Measurements from ENCODE around the gene RERE.

The RERE gene

GRCh38 chr1:8373125-8373524, 444.3 kb downstream of the RERE start:
- no peak for FAIRE-seq

DNA sequence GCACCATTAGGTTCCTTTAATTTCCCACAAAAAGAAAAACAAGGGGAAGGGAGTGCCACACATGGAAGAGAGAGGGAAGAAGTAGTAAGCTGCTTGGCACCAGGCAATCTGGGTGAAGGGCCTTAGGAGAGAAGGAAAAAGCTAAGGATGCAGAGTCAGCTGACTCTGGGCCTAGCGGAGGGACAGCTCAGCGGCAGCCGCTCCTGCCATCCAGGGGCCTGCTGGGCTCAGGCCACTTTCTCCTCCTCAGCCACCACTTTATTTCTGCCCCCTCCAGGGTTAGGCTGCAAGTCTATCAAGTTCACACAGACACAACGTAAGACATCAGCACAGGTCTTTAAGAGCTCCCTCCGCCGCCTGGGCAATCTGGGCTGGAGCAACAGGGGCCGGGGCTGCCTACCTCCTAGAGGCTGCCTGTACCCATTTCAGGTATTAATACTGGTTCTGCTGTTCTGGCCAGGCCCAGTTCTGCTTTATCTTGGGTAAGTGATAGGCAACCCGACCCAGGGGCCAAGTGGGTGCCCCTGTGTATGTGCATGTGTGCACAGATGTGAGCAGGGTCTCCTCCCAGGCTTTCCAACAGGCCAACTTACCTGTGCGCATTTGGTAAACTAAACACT, 446.0 kb downstream of the RERE start:
- no peak for FAIRE-seq

- no peak for FAIRE-seq
These were observed 446.5 kb downstream of the RERE start for GRCh38 chr1:8370905-8371315.

DNA sequence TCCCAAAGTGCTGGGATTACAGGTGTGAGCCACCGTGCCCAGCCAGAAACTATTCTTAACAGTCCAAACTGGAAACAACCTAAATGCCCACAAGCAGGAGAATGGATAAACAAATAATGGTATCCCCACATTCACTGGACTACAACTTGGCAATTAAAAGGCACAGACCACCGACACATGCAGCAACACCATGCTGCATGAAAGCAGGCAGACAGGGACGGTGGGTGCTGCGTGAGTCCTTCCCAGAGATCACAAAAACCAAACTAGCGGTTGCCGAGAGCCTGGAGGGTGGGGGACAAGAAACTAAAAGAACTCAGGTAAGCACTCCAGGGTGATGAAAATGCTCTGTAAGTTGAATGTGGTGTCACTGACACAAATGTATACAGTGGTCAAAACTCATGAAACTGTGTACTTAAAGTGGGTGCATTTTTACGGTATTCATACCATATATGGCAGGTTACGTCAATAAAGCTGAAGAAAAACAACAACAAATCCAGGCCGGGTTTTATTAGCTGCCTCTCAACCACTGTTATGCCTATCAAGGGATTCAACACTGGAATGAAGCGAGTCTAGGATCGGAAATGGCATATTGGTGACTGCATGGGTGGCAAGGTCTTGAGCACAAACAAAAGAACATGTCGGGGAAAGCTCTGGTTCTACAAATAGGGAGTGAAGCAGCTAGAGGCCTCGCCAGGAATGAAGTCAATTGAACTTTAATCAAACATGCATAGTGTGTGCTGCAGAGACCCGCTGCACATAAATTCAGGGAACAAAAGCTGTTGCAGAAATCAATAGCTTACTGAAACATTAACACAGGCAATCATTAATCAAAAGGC, 447.2 kb downstream of the RERE start:
- no peak for FAIRE-seq

DNA sequence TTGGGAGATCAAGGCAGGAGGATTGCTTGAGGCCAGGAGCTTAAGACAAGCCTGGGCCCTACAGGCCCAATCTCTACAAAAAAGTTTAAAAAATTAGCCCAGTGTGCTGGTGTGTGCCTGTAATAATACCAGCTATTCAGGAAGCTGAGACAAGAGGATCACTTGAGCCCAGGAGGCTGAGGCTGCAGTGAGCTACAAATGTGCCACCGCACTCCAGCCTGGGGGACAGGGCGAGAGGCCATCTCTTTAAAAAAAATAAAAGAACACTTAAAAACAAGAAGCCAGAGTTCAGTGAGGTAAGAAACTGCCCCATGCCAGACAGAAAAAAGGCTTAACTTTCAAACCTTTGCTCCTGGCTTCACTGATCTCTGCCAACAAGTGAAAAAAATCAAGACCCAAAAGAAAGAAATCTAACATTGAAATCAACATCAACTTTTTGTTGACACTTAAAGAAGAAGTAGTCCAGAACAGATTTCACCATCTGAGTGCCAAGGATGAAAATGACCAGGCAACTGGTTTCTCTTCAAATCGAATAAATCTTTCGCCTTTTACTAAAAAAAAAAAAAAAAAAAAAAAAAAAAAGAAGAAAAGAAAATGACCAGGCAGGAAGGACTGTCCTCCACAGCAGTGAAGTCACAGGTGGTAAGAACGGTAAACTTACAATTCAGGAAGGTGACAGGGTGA, 448.3 kb downstream of the RERE start:
- no peak for FAIRE-seq

- no peak for FAIRE-seq
These were observed 449.8 kb downstream of the RERE start for GRCh38 chr1:8367571-8368194.

DNA sequence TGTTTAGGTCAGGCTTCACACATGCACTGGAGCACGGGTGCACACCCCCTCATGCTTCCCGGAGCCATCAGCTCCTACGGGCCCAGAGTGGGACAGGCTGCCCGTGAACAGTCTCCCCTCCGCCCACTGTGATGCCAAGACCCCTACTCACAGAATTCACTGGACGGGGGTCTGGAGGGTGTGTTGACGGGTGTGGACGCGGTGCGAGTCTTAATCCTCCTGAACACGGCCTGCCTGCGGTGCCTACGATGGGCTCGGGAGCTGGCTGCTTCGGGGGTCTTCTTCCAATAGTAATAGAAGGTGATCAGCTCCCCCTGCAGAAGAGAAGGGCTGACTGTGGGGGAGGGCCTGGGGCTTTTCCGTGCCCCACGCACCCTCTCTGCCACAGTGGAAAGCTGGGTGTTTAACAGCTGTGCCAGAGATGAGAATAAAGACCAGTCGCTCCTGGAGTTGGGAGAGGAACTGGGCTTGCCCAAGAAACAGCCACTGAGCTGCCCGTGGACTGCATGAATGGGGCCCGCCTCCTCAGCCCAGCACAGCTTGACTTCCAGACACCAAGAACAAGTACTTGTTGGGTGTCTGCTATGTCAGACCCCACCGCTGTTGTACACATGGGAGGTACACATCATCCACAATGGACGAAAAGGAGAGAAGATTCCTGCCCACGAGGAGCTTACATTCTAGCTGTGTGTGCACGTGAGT, 451.6 kb downstream of the RERE start:
- FAIRE-seq = no peak

DNA sequence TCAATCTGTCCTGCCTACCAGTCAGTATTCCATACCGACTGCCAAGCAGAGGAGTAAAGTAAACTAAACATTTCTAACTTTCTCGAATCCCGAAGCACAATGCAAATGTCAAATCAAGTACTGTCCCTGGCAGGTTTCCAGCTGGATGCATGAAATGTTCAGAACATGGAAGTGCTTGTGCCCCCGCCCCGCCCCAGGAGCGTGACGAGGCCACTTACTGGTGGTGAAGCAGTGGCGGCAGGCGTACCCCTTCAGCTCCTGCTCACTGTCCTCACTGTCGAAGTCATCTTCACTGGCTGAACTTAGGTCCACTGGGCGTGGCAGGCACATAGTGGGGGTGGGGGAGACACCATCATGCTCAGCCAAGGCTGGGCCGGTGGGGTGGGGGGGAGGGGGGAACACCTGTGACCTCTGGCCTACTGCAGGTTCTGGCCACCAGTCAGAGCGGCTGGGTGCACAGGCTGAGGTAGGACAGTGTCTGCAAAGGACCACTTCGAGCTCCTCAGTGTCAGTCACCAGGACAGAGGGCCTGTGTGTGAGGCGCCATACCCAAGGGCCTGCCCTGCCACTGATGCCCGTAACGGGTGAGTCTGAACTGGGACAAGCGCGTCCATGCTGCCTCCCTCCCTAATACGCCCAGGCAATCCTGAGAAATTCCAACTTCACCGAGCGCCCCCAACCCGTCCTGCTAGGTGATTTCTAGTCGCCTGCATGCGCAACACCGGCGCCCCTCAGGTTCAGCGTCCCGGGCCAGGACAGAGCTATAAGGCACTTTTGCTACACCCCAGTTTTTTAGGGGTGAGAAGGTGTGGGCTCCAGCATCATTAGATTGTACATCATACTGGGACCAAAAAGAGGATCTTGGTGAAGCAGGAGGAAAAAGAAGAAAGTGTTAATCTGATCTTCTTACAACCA, 452.7 kb downstream of the RERE start:
- no peak for FAIRE-seq

DNA sequence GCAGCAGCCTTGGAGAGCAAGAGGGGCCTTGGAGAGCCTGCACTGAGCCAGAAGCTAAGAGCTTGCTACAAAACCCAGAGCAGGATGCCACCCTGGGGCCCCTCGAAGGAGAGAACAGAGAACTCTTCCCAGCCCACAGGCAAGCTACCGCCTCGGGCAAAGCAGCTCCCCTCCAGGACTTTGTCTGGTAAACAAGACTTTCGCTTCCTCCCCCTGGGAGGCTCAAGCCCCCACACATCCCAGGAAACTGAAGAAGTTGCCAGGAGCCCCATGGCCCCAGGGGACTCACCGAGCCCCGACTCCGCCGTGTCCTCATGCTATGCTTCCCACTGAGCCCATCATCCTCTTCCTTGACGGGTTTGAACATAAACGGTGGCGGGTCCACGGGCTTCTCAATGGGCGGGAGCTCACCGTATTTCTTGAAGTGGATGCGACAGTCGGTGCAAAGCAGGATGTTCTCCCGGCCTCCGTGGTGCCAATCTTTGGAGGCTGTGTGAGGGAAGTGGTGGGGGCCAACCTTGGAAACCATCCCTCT, 453.6 kb downstream of the RERE start:
- no peak for FAIRE-seq

GRCh38 chr1:8363186-8363766, 454.2 kb downstream of the RERE start:
- FAIRE-seq = no peak

- no peak for FAIRE-seq
These were observed 454.7 kb downstream of the RERE start for GRCh38 chr1:8362701-8363101.

DNA sequence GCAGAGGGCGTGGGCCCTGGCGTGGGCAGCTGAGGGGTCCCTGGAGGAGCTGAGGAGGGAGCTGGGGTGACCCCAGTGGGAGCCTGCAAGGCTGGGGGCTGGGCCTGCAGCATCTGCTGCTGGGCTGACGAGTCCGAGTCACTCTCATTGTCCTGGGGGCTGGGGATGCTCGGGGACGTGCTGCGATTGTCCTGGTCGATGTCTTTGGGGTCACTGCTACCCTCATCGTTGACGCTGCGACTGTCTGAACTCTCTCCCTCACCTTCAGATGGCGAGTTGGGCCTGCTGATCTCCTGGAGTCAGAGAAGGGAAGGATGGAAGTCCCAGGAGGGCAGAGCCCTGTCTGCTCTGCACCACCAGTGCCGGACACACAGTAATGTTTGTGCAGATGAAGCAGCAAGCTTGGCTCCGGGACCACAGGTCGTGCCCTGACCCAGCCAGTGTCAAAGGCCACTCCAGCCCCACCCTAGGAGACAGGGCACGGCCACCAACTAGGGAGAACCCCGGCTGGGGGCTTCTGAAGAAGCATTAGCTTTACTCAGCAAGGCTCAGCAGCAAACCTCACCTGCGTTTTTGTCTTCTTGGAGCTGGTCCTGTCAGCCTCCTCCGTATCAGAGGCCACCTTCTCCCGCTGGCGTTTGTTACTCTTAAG, 456.1 kb downstream of the RERE start:
- no peak for FAIRE-seq

DNA sequence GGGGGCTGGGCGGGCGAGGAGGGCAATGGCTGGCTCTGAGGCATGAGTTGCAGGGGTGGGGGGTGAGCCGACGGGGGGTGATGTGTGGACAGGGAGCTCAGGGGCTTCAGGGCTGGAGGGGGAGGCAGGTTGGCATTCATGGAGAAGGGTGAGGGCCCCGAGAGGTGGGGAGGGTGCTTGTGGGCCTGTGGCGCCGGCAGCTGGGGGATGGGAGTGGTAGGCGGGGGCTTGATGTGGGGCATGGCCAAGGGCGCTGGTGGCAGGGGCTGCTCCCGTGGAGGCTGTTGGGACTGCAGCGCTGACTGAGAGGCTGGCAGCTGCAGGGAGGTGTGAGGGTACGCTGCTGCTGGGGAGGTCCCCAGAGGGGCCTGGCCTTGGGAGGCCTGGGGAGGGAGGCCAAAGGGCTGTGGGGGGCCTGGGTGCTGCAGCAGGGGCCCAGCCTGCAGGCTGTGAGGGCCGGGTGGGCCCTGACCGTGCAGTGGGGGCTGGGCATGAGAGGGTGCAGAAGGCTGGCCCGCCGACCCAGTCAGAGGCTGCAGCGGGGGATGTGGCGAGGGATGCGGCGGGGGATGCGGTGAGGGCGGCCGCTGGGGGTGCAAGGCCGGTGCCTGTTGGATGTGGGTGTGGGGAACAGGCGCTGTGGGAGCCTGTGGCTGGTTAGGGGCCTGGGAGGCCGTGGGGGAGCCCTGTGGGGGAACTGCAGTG, 456.8 kb downstream of the RERE start:
- FAIRE-seq = no peak

- no peak for FAIRE-seq
These were observed 457.6 kb downstream of the RERE start for GRCh38 chr1:8359617-8360481.

DNA sequence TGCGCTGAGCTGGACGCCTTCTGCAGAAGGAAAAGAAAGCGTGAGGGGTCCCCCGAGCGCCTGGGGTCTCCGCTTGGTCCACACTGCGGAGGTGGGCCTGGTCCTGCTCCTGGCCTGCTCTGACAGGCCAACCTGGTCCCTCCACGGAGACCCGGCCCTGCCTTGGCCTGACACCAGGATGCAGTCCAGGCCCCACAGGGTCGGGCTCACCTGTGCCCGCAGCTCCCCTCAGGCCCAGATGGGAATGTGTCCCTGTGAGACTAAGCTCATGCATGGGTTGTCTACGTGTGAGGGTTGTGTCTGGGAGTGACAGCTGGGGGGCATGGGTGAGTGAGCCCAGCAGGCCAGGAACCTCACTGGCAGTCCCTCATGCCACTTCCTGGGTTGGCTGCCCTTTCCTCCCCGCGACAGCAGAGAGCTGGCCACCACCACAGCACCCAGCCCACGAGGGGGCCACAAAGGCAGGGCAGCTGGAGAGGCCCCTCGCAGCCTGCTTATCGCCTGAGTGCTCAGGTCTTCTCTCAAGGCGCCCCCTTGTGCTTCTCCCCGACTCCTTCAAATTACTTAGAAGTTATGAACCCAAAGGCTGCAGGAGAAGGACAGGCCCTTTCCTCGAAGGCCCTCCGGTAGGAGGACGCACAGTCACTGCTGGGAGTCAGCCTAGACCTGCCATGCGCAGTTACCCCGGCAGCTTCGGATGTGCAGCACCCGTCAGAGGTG, 458.4 kb downstream of the RERE start:
- no peak for FAIRE-seq

DNA sequence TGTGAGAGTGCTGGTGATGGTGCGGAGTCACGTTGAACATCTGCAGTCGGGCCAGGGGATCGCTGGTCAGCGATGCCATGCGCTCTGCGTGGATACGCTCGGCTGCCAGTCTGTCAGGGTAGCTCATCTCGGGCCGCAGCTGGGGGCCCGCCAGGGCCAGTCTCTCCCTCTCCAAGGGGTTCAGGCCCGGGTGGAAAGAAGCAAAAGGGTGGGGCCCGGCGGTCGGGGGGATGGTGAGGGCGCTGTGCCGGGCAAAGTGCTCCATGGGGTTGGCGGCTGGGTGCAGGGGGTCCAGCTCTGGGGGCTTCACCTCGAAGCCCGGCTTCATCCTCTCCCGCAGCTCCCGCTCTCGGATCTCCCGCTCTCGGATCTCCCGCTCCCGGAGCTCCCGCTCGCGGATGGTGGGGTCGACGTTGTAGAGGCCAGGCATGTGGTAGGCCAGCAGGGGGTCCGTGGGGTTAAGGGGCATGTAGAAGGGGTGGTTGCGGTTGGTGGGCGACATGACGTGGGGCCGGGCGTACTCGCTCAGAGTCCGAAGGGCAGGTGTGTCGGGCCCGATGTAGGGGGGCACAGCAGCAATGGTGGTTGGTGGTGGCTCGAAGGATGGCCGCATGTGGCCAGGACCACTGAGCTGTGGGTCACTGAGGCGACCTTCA, 459.1 kb downstream of the RERE start:
- no peak for FAIRE-seq

- FAIRE-seq = no peak
These were observed 459.9 kb downstream of the RERE start for GRCh38 chr1:8357329-8358101.
